ENCODE measurements around the gene TRIO. TPM values are rescaled to one million over a fixed set of nuclear protein-coding genes. Genes with fewer than 3 reads are reported as not detected.

The TRIO gene
- polyA plus RNA-seq, 1 donor (not counting 4 experiments of a cell fraction or from before 2014, with no cell fraction given): 57.2 TPM

- no peak for FAIRE-seq
- Histone ChIP-seq H3K36me3 (ENCODE audit: control insufficient read depth in 2 of 2, extremely low read depth in 1 of 2, insufficient read depth in 2 of 2, low read length in 2 of 2) (no peaks in the 10 kb centered on the region), H3K4me2 (ENCODE audit: control insufficient read depth, extremely low read depth, insufficient read depth, low read depth, low read length) (no peak overlapping the region), H2AFZ (ENCODE audit: control insufficient read depth, low read length) (no peak overlapping the region), H3K79me2 (ENCODE audit: control insufficient read depth, insufficient read depth, low read length) (no peaks in the 10 kb centered on the region), H3K4me1 (ENCODE audit: control insufficient read depth, extremely low read depth, insufficient read depth, low read length) (peaks cover 6% of the 10 kb centered on the region), H3K9ac (ENCODE audit: control insufficient read depth, extremely low read depth, insufficient read depth, low read length) (no peak overlapping the region), H3K9me3 (ENCODE audit: control insufficient read depth, low read depth, low read length) (no peaks in the 10 kb centered on the region), H3K9me1 (ENCODE audit: control insufficient read depth, extremely low read depth, insufficient read depth, low read length) (no peaks in the 10 kb centered on the region), H3K27ac (ENCODE audit: control insufficient read depth, insufficient read depth, low read length) (no peak overlapping the region), H3K4me3 (ENCODE audit: control insufficient read depth in 2 of 3, extremely low read depth in 1 of 3, insufficient read depth in 2 of 3, low read depth in 1 of 3, low read length in 3 of 3) (no peak overlapping the region), H3K27me3 (ENCODE audit: control insufficient read depth, extremely low read depth, insufficient read depth, low read length) (no peaks in the 10 kb centered on the region), H4K20me1 (ENCODE audit: control insufficient read depth, extremely low read depth, insufficient read depth, low read length) (no peaks in the 10 kb centered on the region)
- TF ChIP-seq EZH2 (IDR thresholded peaks at IDR 0.05; ENCODE audit: low read length) (no peak), CTCF (optimal IDR thresholded peaks at IDR 0.05 in 1 of 3, IDR thresholded peaks at IDR 0.05 in 1 of 3, conservative IDR thresholded peaks at IDR 0.05 in 1 of 3; ENCODE audit: extremely low read depth in 1 of 3, insufficient read depth in 2 of 3, low read length in 3 of 3) (no peak)
- DNase-seq (ENCODE audit: low read depth, low spot score): no peak
- dilution Hi-C loops (cut with MboI; ENCODE audit: extremely low pct_ligation_motif_present, low sequenced_read_pairs): no loop called here
These were observed 17.9 kb upstream of the TRIO start for GRCh38 chr5:14125262-14125661.

DNA sequence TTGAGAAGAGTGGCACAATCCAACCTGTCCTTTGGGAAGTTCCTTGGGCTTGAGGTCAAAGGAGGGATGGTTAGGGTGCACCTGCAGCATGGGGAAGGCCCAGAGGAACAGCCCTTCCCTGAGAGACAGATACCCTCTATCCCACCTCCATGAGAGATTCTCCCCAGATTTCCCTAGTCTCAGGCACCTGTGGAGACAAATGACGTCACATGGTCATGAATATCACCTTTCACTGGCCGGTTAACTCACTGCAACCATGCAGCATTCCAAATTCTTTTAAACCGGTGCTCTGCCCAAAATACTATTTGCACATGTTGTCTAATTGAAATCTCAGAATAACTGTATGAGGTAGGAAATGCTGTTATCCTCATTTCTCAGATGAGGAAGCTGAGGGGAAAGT is 15.6 kb upstream of the TRIO start:
- Histone ChIP-seq H2AFZ (ENCODE audit: control insufficient read depth, low read length) (no peak overlapping the region), H3K9ac (ENCODE audit: control insufficient read depth, extremely low read depth, insufficient read depth, low read length) (no peak overlapping the region), H3K4me3 (ENCODE audit: control insufficient read depth in 2 of 3, extremely low read depth in 1 of 3, insufficient read depth in 2 of 3, low read depth in 1 of 3, low read length in 3 of 3) (no peak overlapping the region), H4K20me1 (ENCODE audit: control insufficient read depth, extremely low read depth, insufficient read depth, low read length) (no peaks in the 10 kb centered on the region), H3K4me1 (ENCODE audit: control insufficient read depth, extremely low read depth, insufficient read depth, low read length) (peaks cover 6% of the 10 kb centered on the region), H3K9me1 (ENCODE audit: control insufficient read depth, extremely low read depth, insufficient read depth, low read length) (no peaks in the 10 kb centered on the region), H3K27ac (ENCODE audit: control insufficient read depth, insufficient read depth, low read length) (no peak overlapping the region), H3K9me3 (ENCODE audit: control insufficient read depth, low read depth, low read length) (no peaks in the 10 kb centered on the region), H3K27me3 (ENCODE audit: control insufficient read depth, extremely low read depth, insufficient read depth, low read length) (no peaks in the 10 kb centered on the region), H3K4me2 (ENCODE audit: control insufficient read depth, extremely low read depth, insufficient read depth, low read depth, low read length) (no peak overlapping the region), H3K79me2 (ENCODE audit: control insufficient read depth, insufficient read depth, low read length) (no peaks in the 10 kb centered on the region), H3K36me3 (ENCODE audit: control insufficient read depth in 2 of 2, extremely low read depth in 1 of 2, insufficient read depth in 2 of 2, low read length in 2 of 2) (no peaks in the 10 kb centered on the region)
- dilution Hi-C loops (cut with MboI; ENCODE audit: extremely low pct_ligation_motif_present, low sequenced_read_pairs): no loop called here
- no peak for TF ChIP-seq EZH2 (IDR thresholded peaks at IDR 0.05; ENCODE audit: low read length)
- TF ChIP-seq CTCF (optimal IDR thresholded peaks at IDR 0.05 in 1 of 3, IDR thresholded peaks at IDR 0.05 in 1 of 3, conservative IDR thresholded peaks at IDR 0.05 in 1 of 3; ENCODE audit: extremely low read depth in 1 of 3, insufficient read depth in 2 of 3, low read length in 3 of 3): no peak
- no peak for DNase-seq (ENCODE audit: low read depth, low spot score)
- FAIRE-seq: no peak

Measured in keratinocyte (primary cell).